ENCODE results near the gene MICOS13.

- TF ChIP-seq CTCF (IDR thresholded peaks at IDR 0.05; ENCODE audit: poor library complexity, severe bottlenecking) (no peak), RAD21 (conservative IDR thresholded peaks at IDR 0.05) (no peak), EZH2 (IDR thresholded peaks at IDR 0.05; ENCODE audit: borderline replicate concordance, insufficient read depth, low read length, poor library complexity, severe bottlenecking) (no peak), REST (IDR thresholded peaks at IDR 0.05; ENCODE audit: borderline replicate concordance) (no peak), EP300 (conservative IDR thresholded peaks at IDR 0.05; ENCODE audit: poor library complexity, severe bottlenecking) (no peak), TAF1 (IDR thresholded peaks at IDR 0.05; ENCODE audit: low read depth) (no peak), SMC3 (conservative IDR thresholded peaks at IDR 0.05; ENCODE audit: poor library complexity) (no peak), POLR2AphosphoS5 (IDR thresholded peaks at IDR 0.05) (no peak), MXI1 (conservative IDR thresholded peaks at IDR 0.05; ENCODE audit: poor library complexity, severe bottlenecking) (no peak)
Observed at GRCh38 chr19:5694956-5695648, 14.8 kb upstream of the MICOS13 start.
